ENCODE measurements around the gene POLE2.
"Not testable (repeated sequence)": the region's sequence is repeated elsewhere in the genome, so short reads cannot be mapped to it uniquely, and the experiment has no call there.

POLE2 gene

DNA sequence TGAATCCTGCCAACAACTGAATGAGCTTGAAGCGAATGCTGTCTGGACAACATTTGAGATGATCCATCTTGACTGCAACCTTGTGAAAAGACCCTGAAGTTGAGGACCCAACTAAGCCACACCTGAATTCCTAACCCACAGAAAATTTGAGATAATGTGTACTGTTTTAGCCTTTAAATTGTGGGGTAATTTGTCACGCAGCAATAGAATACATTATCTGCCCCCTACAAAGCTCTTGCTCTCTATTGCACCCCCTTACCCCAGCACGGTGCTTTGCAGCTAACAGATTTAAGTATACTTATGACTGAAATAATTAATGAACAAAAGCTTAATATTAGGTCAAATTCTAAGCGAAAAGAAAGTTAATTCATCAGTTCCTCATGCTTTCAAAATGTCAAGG lies 1.6 kb downstream of the POLE2 start:
- TF ChIP-seq, protein P1, sequence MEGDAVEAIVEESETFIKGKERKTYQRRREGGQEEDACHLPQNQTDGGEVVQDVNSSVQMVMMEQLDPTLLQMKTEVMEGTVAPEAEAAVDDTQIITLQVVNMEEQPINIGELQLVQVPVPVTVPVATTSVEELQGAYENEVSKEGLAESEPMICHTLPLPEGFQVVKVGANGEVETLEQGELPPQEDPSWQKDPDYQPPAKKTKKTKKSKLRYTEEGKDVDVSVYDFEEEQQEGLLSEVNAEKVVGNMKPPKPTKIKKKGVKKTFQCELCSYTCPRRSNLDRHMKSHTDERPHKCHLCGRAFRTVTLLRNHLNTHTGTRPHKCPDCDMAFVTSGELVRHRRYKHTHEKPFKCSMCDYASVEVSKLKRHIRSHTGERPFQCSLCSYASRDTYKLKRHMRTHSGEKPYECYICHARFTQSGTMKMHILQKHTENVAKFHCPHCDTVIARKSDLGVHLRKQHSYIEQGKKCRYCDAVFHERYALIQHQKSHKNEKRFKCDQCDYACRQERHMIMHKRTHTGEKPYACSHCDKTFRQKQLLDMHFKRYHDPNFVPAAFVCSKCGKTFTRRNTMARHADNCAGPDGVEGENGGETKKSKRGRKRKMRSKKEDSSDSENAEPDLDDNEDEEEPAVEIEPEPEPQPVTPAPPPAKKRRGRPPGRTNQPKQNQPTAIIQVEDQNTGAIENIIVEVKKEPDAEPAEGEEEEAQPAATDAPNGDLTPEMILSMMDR (IDR thresholded peaks at IDR 0.05; ENCODE audit: low read length, missing control alignments) = no peak
- no peak overlapping the region for H3K4me3 ChIP-seq (replicated peaks; ENCODE audit: low read depth, low read length)
- no peak for DNase-seq (ENCODE audit: low read depth)

DNA sequence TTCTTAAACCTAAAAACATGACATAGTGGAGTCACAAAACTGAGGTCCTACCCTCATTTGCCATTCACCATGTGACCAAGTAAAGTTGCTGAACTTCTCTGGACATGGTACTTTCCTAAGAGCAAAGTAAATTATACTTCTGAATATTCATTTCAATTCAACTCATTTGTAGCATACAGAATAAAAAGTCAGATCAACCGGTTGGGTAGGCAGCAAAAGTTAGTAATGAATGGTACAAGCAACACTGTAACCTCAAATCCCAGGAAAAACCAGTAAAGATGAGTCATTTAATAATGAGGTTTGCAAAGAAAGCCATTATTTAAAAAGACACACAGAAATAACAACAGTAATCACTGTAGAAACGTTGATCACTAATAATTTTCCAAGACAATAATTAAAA lies 8.7 kb downstream of the POLE2 start:
- DNase-seq (ENCODE audit: low read depth) = no peak
- TF ChIP-seq, protein P1 (IDR thresholded peaks at IDR 0.05; ENCODE audit: low read length, missing control alignments) = no peak
- no peak overlapping the region for H3K4me3 ChIP-seq (replicated peaks; ENCODE audit: low read depth, low read length)

- no peak overlapping the region for H3K4me3 ChIP-seq (replicated peaks; ENCODE audit: low read depth, low read length)
- DNase-seq (ENCODE audit: low read depth) = no peak
- TF ChIP-seq, protein P1 (IDR thresholded peaks at IDR 0.05; ENCODE audit: low read length, missing control alignments) = no peak
These were observed 10.4 kb downstream of the POLE2 start for GRCh38 chr14:49677643-49678042.

- TF ChIP-seq, protein P1 (IDR thresholded peaks at IDR 0.05; ENCODE audit: low read length, missing control alignments) = no peak
- no peak overlapping the region for H3K4me3 ChIP-seq (replicated peaks; ENCODE audit: low read depth, low read length)
- no peak for DNase-seq (ENCODE audit: low read depth)
These were observed 14.4 kb downstream of the POLE2 start for GRCh38 chr14:49673586-49673985.

GRCh38 chr14:49670475-49670874 lies 17.5 kb downstream of the POLE2 start:
- TF ChIP-seq, protein P1 (IDR thresholded peaks at IDR 0.05; ENCODE audit: low read length, missing control alignments) = no peak
- no peak overlapping the region for H3K4me3 ChIP-seq (replicated peaks; ENCODE audit: low read depth, low read length)
- DNase-seq (ENCODE audit: low read depth) = no peak

- H3K4me3 ChIP-seq (replicated peaks; ENCODE audit: low read depth, low read length) = no peak overlapping the region
- DNase-seq (ENCODE audit: low read depth) = no peak
- TF ChIP-seq, protein P1 (IDR thresholded peaks at IDR 0.05; ENCODE audit: low read length, missing control alignments) = no peak
These were observed 28.2 kb downstream of the POLE2 start for GRCh38 chr14:49659526-49660455.

GRCh38 chr14:49657500-49657899 lies 30.5 kb downstream of the POLE2 start:
- not testable (repeated sequence) for DNase-seq (ENCODE audit: low read depth); H3K4me3 ChIP-seq (replicated peaks; ENCODE audit: low read depth, low read length)

Measured in fibroblast of pulmonary artery (primary cell).